Fibroblast of the conjunctiva (primary cell): Measurements from ENCODE around the gene LAMA2.

Experiments used
- DNase-seq: peaks from one replicate; pipeline ENCODE4 v3.0.0-alpha.2; 2010; ENCODE audit warnings: low read depth

Gene LAMA2

DNA sequence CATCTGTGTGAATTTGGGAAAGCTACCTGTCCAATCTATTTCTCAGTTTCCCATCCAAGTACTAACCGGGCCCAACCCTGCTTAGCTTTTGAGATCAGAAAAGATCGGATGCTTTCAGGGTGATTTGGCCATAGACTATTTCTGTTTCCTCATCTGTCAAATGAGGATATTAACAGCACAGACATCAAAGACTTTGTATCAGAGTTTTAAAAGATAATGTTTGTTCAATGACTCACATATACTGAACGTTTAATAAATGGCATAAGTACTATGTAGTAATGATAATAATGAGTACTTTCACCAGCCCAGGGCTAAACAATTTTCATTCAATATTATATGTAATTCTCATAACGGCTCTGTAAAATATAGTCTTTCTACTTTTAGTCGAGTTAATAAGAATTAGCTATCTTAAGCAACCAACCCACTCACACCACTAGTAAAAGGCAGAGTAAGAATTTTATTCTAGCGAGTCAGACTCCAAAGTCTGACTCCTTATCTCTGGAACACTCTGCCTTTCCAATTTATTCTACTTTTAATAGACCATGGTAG is 610.5 kb downstream of the LAMA2 start:
- no peak for DNase-seq

DNA sequence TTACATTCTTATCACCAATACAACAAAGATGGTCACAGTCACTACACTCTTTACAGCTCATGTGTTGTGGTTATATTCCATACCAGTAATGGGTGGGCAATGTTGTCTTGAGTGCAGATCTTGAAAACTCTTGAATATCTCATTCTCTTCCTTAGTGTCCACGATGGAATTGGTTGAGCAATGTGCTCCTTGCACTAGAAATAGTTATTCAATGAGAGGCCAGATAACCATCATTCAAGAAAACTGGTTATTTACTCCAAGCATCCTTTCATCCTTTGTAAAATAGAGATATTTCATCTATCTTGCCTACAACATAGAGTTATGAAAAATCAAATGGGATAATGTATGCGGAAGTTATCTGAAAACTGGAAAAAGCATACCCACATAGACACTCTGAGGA is 611.2 kb downstream of the LAMA2 start:
- no peak for DNase-seq

DNA sequence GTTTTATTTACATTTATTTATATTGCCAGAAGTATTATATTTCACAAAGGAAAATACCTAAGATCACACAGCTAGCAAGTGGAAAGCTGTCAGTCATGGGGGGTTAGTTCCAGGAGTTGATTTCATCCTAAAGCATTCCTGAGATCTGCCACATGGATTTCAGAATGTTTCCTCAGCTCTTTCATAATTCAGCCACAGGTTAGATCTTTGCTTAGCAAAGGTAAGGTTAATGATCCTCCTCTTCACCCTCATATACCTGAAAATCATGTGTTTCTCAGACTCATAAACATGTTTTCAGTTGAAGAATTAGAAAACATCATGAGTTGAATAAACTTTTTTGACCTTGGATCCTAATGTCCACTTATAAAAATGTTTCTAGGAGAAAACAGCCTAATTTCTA is 611.6 kb downstream of the LAMA2 start:
- no peak for DNase-seq

GRCh38 chr6:129495652-129496051 is 612.7 kb downstream of the LAMA2 start:
- DNase-seq, result no peak

DNA sequence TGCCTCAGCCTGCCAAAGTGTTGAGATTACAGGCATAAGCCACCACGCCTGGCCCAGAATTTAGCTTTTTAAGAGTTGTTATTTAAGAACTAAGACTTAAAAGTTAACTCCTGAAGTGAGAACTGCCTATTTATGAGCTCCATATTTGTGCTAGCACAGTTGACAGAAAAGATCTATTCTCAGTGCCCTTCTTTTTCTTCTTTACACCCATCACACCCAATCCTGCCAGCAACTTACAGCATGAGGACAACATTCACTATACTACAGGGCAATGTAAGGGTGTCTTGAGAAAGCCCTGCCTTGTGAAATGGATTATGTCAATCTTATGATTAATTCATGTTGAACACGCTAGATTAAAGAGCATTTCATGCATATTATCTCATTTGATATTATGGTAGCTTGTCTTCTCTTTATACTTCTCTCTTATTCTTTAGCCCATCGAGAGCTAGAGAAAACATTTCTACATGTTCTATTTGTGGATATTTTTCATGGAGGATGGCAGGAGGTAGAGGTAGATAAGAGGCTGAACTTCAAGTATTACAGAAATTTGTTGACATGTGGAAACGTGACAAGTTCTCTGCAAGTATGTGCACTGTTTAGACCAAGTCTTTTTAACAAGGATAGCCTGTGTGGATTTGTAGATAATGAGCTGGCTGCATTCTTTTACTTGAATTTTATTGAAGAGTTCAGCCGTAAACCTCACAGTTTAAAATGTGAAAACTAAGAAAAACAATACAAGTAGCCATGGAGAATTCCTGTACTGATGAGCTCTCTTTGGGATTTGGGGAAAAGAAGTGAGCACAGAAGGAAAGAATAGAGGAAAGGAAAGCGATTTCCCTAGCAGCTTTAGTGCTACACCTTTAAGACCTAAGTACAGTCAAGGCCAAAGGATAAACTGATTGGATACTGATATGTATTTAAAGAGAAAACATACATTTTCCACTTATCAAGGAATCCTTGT is 614.8 kb downstream of the LAMA2 start:
- DNase-seq, result no peak

- DNase-seq, result no peak
These were observed 615.6 kb downstream of the LAMA2 start for GRCh38 chr6:129498541-129498940.

- peak; percentile 55 for DNase-seq
These were observed 616.3 kb downstream of the LAMA2 start for GRCh38 chr6:129498950-129499842.

DNA sequence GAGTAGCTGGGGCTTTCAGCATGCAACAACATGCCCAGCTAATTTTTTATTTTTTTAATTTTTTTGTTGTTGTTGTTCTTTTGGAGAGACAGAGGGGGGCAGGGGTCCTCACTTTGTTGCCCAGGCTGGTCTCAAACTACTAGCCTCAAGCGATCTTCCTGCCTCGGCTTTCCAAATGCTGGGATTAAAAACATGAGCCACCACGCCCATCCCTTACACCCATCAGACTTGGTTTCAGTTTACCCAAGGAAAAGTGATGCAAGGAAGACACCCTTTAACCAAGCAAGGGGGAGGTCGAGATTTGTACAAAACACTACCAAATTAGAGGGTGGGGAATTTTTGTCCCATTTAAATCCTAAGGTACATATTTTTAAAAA is 616.9 kb downstream of the LAMA2 start:
- DNase-seq, result no peak

DNA sequence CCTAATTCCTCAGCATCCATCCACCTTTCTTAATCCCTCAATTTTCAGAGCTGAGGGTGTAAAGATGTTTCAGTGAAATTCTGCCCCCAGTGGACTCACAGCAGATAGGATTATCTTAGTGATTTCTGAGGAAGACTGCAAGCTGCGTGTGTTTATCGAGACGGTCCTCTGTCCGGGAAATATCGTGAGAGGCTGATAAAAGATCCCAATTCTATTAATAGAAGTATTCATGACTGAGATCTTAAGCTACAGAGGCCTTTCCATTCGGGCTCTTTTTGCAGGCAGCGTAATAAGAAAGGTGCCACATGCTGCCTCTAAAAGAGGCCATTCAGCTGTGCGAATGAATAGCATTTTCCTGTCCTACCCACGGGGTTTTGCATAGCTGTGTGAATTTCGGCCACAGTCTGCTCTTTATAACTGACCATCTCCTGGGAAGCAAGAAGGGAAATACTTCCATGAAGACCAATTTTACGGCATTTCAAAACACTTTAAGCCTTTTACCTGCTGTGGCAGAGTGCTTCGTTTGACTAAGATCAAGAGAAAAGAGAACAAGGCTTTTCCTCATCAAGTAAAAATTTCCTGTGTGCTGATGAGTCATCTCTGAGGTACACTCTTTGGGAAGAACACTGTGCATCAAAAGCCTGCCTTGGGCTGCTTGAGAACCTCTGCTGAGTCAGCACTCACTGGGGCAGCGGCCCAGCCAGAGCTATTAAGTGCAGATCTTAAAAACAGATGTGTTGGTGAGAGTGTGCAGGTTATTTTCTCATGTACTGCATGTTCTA is 618.2 kb downstream of the LAMA2 start:
- DNase-seq, result peak; percentile 95

DNA sequence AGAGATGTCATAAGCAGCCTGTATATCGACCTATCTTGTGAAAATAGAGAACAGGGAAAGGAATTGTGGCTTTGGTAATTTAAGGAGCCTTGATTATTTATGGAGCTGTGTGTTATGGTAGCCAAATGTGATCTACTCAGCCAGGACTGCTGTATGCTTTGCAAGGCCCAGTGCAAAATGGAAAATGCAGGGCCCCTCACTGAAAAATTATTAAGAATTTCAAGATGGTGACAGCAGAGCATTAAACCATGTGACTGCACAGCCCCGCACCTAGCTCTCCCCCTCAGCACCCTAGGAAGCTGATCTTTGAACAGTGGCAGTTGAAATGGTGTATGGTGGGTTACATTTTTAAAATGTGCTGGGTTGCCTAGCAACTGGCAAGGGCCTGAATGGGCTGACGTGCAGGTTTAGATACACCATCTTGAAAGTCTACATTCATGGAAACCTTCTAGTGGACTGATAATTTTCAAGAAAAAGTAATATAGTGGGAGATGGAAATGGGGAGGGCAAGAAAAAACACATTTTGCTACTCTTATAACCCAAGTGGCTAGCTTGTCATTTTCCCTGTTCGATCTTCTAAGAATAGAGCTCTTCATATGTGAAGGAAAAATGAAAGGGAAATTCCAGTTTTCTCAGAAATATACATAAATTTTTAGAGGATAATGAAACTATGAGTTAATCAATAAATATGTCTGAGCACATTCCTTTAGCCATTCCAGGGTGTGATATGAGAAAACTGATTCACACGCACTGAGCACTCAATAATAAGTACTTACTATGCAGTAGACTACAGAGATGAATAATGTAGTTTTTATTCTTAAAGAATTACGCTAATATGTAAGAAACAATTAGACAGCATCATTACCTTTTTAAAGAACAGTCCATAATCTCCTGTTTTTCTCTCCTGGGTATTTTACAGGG is 619.1 kb downstream of the LAMA2 start:
- DNase-seq, result no peak

- no peak for DNase-seq
These were observed 621.5 kb downstream of the LAMA2 start for GRCh38 chr6:129504456-129504855.

DNA sequence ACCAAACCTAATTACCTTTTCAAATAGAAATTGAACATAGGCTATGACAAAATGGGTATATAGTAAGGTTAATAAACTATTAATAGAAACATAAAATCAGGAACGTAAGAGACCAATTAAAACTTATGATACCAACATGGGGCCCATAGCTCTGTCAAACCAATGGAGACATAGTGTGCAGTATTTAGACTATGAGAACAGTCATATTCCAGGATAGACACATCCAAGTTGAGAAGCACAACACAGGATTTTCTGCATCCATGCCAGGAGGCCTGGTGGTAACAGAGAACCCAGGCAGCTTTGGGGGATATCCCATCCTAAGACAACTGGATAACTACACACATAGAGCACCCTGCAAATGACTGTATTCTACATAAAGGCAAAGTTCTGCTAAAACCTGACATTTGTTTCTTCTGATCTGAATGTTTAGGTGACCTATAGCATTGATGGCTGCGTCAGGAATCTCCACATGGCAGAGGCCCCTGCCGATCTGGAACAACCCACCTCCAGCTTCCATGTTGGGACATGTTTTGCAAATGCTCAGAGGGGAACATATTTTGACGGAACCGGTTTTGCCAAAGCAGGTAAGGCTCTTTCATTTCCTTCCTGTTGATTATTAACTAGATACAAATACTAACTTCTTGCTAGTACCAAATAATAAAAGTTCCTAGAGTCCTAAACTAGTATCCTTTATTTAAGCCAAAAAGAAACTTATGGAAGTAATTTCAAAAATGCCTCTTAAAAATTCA is 624.3 kb downstream of the LAMA2 start:
- no peak for DNase-seq

DNA sequence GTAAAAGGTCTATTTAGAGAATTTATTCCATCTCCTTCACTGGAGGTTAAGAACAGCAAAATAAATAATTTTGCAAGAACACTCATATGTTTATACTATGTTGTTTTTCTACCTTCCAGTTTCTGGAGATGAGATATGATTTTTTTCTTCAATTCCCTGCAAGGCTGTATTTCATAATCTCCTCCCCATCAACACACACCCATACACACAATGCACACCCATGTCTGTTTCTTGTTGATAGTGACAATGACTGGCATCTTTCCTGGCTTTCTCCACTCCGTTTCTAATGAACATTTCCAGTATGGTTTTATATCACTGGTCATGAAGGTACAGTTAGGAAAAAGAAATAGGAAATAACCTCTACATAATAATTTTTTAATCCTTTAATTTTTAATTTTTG is 624.9 kb downstream of the LAMA2 start:
- DNase-seq, result no peak

- DNase-seq, result no peak
These were observed 625.7 kb downstream of the LAMA2 start for GRCh38 chr6:129508477-129509145.

- peak; percentile 49 for DNase-seq
These were observed 628.0 kb downstream of the LAMA2 start for GRCh38 chr6:129510950-129511349.

- peak; percentile 51 for DNase-seq
These were observed 630.5 kb downstream of the LAMA2 start for GRCh38 chr6:129513471-129513870.

- no peak for DNase-seq
These were observed 632.1 kb downstream of the LAMA2 start for GRCh38 chr6:129515004-129515403.

GRCh38 chr6:129516005-129516404 is 633.1 kb downstream of the LAMA2 start:
- DNase-seq, result no peak

DNA sequence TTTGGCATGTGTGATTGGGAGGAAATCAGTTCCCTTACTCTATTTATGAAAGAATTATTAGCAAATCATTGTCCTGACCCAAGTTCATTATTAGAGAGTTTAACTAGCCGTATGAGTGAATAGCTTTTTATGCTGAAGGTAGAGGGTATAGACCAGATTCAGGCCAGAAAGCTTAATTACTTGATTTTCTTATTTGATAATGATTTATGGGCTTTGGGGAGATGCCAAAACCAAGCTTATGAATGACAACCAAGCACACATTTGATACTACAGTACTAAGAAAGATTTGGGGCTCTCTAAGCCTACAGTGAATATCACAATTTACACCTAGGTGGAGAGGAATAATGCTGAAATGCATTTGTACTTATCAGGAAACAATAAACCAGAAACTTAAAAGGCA is 633.8 kb downstream of the LAMA2 start:
- no peak for DNase-seq
